HFFc6 (cell line): ENCODE results near the gene CARMIL1. TPM values are rescaled to one million over a fixed set of nuclear protein-coding genes. Genes with fewer than 3 reads are reported as not detected.

Experiments used
- DNase-seq: peaks from one replicate; pipeline ENCODE4 v3.0.0-alpha.2; 2018
- H3K27ac Mint-ChIP-seq: 2 replicates; pipeline ENCODE4 v1.8.0; 2020; ENCODE audit warnings: mild to moderate bottlenecking, mixed read lengths
- H3K27me3 Mint-ChIP-seq: 2 replicates; pipeline ENCODE4 v1.8.0; 2021; ENCODE audit warnings: mild to moderate bottlenecking, moderate library complexity, mixed read lengths; ENCODE audit not compliant: insufficient read depth
- H3K36me3 Mint-ChIP-seq: 2 replicates; pipeline ENCODE4 v1.8.0; 2021; ENCODE audit warnings: low read depth, mixed read lengths
- H3K4me1 Mint-ChIP-seq: 2 replicates; pipeline ENCODE4 v1.8.0; 2020; ENCODE audit warnings: low read depth, mixed read lengths
- H3K4me3 Mint-ChIP-seq: 2 replicates; pipeline ENCODE4 v1.8.0; 2020; ENCODE audit warnings: mild to moderate bottlenecking, moderate library complexity, mixed read lengths
- H3K9me3 Mint-ChIP-seq: 2 replicates; pipeline ENCODE4 v1.8.0; 2020; ENCODE audit warnings: mild to moderate bottlenecking, mixed read lengths
- CTCF ChIP-seq: fragments of 200-600 bp; sonication (generic); IDR thresholded peaks from 2 replicates; pipeline ENCODE4 v1.5.0; 2021; ENCODE audit warnings: antibody characterized with exemption, mild to moderate bottlenecking
- total RNA-seq, 6 experiments: library from RNA; stranded (reverse); fragmentation: NEBNext Ultra II Directional; extraction: Animal tissue kit (Norgen Biotek cat#: 25700); gene quantifications; 2 replicates in 1 of 6; 3 replicates in 5 of 6; pipeline ENCODE4 v1.2.3, GENCODE V29; 2021

CARMIL1 gene
- total RNA-seq, 6 experiments from 2014 or later, result 12.2 to 15.6 (median 13.7) TPM

- Mint-ChIP-seq H3K4me1 (peaks cover 7% of the 10 kb centered on the region; the same call in 1 of the 2 replicates), H3K27me3 (no peaks in the 10 kb centered on the region; the same call in 1 of the 2 replicates), H3K4me3 (no peak overlapping the region), H3K36me3 (no peaks in the 10 kb centered on the region), H3K27ac (no peak overlapping the region), H3K9me3 (no peaks in the 10 kb centered on the region)
- no peak for TF ChIP-seq CTCF
- no peak for DNase-seq
Measured at GRCh38 chr6:25550631-25551030, 271.5 kb downstream of the CARMIL1 start.

- Mint-ChIP-seq H3K27me3 (no peaks in the 10 kb centered on the region), H3K9me3 (no peaks in the 10 kb centered on the region), H3K36me3 (no peaks in the 10 kb centered on the region), H3K27ac (no peak overlapping the region), H3K4me3 (no peak overlapping the region), H3K4me1 (peaks cover 18% of the 10 kb centered on the region)
- DNase-seq, result no peak
- TF ChIP-seq CTCF, result no peak
Measured at GRCh38 chr6:25553502-25553901, 274.3 kb downstream of the CARMIL1 start.

GRCh38 chr6:25555188-25555587 is 276.0 kb downstream of the CARMIL1 start:
- no peak overlapping the region for H3K4me3 Mint-ChIP-seq

GRCh38 chr6:25556516-25556915 is 277.3 kb downstream of the CARMIL1 start:
- TF ChIP-seq CTCF, result peak; percentile 94
- no peaks in the 10 kb centered on the region for H3K27me3 Mint-ChIP-seq
- no peak overlapping the region for H3K27ac Mint-ChIP-seq
- H3K36me3 Mint-ChIP-seq, result no peaks in the 10 kb centered on the region
- H3K9me3 Mint-ChIP-seq, result no peaks in the 10 kb centered on the region
- no peak overlapping the region for H3K4me3 Mint-ChIP-seq
- H3K4me1 Mint-ChIP-seq, result peaks cover 21% of the 10 kb centered on the region
- DNase-seq, result peak; percentile 56

More at GRCh38 chr6:25555188-25555587, 276.0 kb downstream of the CARMIL1 start:
- peaks cover 21% of the 10 kb centered on the region for H3K4me1 Mint-ChIP-seq
- no peaks in the 10 kb centered on the region for H3K36me3 Mint-ChIP-seq
- TF ChIP-seq CTCF, result no peak
- DNase-seq, result no peak
- H3K27me3 Mint-ChIP-seq, result no peaks in the 10 kb centered on the region
- no peak overlapping the region for H3K27ac Mint-ChIP-seq
- H3K9me3 Mint-ChIP-seq, result no peaks in the 10 kb centered on the region

GRCh38 chr6:25558155-25558817 is 279.1 kb downstream of the CARMIL1 start:
- H3K36me3 Mint-ChIP-seq, result no peaks in the 10 kb centered on the region
- H3K9me3 Mint-ChIP-seq, result no peaks in the 10 kb centered on the region
- no peak for DNase-seq
- peak overlapping the region; percentile 40 for H3K27ac Mint-ChIP-seq
- no peak for TF ChIP-seq CTCF
- no peaks in the 10 kb centered on the region for H3K27me3 Mint-ChIP-seq
- H3K4me3 Mint-ChIP-seq, result no peak overlapping the region
- peaks cover 18% of the 10 kb centered on the region for H3K4me1 Mint-ChIP-seq
